ENCODE results near the gene NARF.

Gene NARF

GRCh38 chr17:82419540-82419939 lies 39.0 kb upstream of the NARF start:
- H3K4me3 ChIP-seq (ENCODE audit: control insufficient read depth, low read depth, low read length) = no peak overlapping the region
- DNase-seq (ENCODE audit: low read depth) = no peak
- no peak for TF ChIP-seq CTCF (conservative IDR thresholded peaks at IDR 0.05; ENCODE audit: control insufficient read depth, insufficient read depth, low read depth, low read length)

- peak; percentile 61 for DNase-seq (ENCODE audit: low read depth)
- no peak overlapping the region for H3K4me3 ChIP-seq (ENCODE audit: control insufficient read depth, low read depth, low read length)
- peak; percentile 78 for TF ChIP-seq CTCF (conservative IDR thresholded peaks at IDR 0.05; ENCODE audit: control insufficient read depth, insufficient read depth, low read depth, low read length)
Measured at GRCh38 chr17:82424001-82424862, 34.3 kb upstream of the NARF start.

- no peak for TF ChIP-seq CTCF (conservative IDR thresholded peaks at IDR 0.05; ENCODE audit: control insufficient read depth, insufficient read depth, low read depth, low read length)
- H3K4me3 ChIP-seq (ENCODE audit: control insufficient read depth, low read depth, low read length) = no peak overlapping the region
- DNase-seq (ENCODE audit: low read depth) = no peak
Measured at GRCh38 chr17:82424863-82425159, 33.7 kb upstream of the NARF start.

GRCh38 chr17:82428546-82428945 lies 30.0 kb upstream of the NARF start:
- no peak for DNase-seq (ENCODE audit: low read depth)
- H3K4me3 ChIP-seq (ENCODE audit: control insufficient read depth, low read depth, low read length) = no peak overlapping the region
- no peak for TF ChIP-seq CTCF (conservative IDR thresholded peaks at IDR 0.05; ENCODE audit: control insufficient read depth, insufficient read depth, low read depth, low read length)

DNA sequence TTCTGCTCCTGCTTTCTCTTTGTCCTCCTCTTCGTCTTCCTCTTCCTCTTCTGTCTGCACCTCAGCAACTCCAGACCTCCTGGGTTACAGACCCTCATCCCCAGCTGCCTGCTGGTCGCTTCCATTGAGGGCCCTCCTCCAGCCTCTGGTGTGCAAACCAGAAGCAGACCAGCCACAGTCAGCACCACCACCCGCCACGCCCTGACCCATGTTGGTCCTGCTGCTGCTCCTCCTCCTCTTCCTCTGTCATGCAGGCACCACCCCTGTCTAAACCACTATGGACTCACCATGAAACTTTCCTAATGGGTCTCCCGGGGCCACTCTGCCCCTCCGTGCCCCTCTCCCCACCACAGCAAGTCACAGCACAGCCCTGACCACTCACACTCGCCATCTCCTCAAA lies 28.7 kb upstream of the NARF start:
- no peak overlapping the region for H3K4me3 ChIP-seq (ENCODE audit: control insufficient read depth, low read depth, low read length)
- DNase-seq (ENCODE audit: low read depth) = no peak
- TF ChIP-seq CTCF (conservative IDR thresholded peaks at IDR 0.05; ENCODE audit: control insufficient read depth, insufficient read depth, low read depth, low read length) = no peak

GRCh38 chr17:82432017-82432416 lies 26.5 kb upstream of the NARF start:
- H3K4me3 ChIP-seq (ENCODE audit: control insufficient read depth, low read depth, low read length) = no peak overlapping the region
- no peak for TF ChIP-seq CTCF (conservative IDR thresholded peaks at IDR 0.05; ENCODE audit: control insufficient read depth, insufficient read depth, low read depth, low read length)
- DNase-seq (ENCODE audit: low read depth) = no peak

Data from fibroblast of mammary gland (primary cell).